NCI-H1105 treated with DMSO at 0.1 percent for 48 hours (cell line): ENCODE results near the gene UNG.

ENCODE experiments used
- DNase-seq: peaks from one replicate; lab custom pipeline; 2025; lab: John Stamatoyannopoulos, UW

UNG gene

GRCh38 chr12:109154451-109155438, 57.3 kb downstream of the UNG start:
- DNase-seq, result peak; percentile 93

GRCh38 chr12:109156036-109156435, 58.6 kb downstream of the UNG start:
- DNase-seq, result no peak

- DNase-seq, result no peak
Observed at GRCh38 chr12:109156586-109156985, 59.2 kb downstream of the UNG start.

GRCh38 chr12:109157986-109158385, 60.6 kb downstream of the UNG start:
- no peak for DNase-seq

GRCh38 chr12:109160433-109160832, 63.0 kb downstream of the UNG start:
- no peak for DNase-seq
